WERI-Rb-1 (cell line): ENCODE data around the gene COL16A1.
A peak's percentile ranks its signal among the peaks of the same experiment; 100 is the strongest.

ENCODE experiments used
- DNase-seq: peaks from one replicate; pipeline ENCODE4 v3.0.0-alpha.2; 2020
- H3K27ac ChIP-seq: fragments of 250-450 bp; sonication (Bioruptor Pico); 2 replicates; pipeline ENCODE4 v1.5.1; 2020; ENCODE audit warnings: mild to moderate bottlenecking, moderate library complexity
- H3K27me3 ChIP-seq: fragments of 250-450 bp; sonication (Bioruptor Pico); 2 replicates; pipeline ENCODE4 v1.5.1; 2021; ENCODE audit warnings: mild to moderate bottlenecking, low read depth, moderate library complexity; ENCODE audit not compliant: insufficient read depth, severe bottlenecking
- H3K36me3 ChIP-seq: fragments of 250-450 bp; sonication (Bioruptor Pico); 2 replicates; pipeline ENCODE4 v1.5.1; 2020; ENCODE audit warnings: mild to moderate bottlenecking, moderate library complexity
- H3K4me3 ChIP-seq: 2 replicates; pipeline ENCODE4 v1.5.1; 2011; ENCODE audit warnings: low read depth, mild to moderate bottlenecking, control low read depth, low read length
- H3K9me3 ChIP-seq: fragments of 250-450 bp; sonication (Bioruptor Pico); 2 replicates; pipeline ENCODE4 v1.5.1; 2021; ENCODE audit warnings: mild to moderate bottlenecking, moderate library complexity; ENCODE audit not compliant: severe bottlenecking
- TF ChIP-seq, protein P1 (sequence below): IDR thresholded peaks from 2 replicates; pipeline ENCODE4 v1.5.1; 2011; ENCODE audit warnings: low read depth, mild to moderate bottlenecking, control low read depth, inconsistent platforms, low read length

COL16A1 gene

DNA sequence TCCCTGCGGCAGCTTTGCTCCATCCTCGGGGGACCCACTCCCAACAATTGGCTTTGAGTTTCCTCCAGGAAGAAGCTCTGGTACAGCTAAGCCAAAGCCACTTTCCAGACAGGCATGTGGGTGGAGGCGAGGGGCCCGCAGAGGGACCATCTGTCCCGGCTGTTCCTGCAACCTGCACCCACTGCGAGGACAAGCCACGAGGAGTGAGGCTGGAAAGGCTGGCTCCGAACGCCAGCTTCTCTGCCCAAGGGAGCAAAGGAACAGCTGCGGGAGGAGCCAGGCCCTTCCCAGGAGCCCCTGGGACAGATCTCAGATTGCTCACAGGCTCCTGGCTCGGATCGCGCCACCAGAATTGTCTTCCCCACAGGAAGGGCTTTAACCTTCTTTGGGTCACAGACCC is 30.8 kb downstream of the COL16A1 start:
- TF ChIP-seq, protein P1, sequence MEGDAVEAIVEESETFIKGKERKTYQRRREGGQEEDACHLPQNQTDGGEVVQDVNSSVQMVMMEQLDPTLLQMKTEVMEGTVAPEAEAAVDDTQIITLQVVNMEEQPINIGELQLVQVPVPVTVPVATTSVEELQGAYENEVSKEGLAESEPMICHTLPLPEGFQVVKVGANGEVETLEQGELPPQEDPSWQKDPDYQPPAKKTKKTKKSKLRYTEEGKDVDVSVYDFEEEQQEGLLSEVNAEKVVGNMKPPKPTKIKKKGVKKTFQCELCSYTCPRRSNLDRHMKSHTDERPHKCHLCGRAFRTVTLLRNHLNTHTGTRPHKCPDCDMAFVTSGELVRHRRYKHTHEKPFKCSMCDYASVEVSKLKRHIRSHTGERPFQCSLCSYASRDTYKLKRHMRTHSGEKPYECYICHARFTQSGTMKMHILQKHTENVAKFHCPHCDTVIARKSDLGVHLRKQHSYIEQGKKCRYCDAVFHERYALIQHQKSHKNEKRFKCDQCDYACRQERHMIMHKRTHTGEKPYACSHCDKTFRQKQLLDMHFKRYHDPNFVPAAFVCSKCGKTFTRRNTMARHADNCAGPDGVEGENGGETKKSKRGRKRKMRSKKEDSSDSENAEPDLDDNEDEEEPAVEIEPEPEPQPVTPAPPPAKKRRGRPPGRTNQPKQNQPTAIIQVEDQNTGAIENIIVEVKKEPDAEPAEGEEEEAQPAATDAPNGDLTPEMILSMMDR, result no peak
- Histone ChIP-seq H3K4me3 (no peak overlapping the region), H3K27ac (peak overlapping the region; percentile 91), H3K27me3 (no peaks in the 10 kb centered on the region), H3K9me3 (no peaks in the 10 kb centered on the region), H3K36me3 (no peaks in the 10 kb centered on the region; the same call in 1 of the 2 replicates)
- DNase-seq, result peak; percentile 97

DNA sequence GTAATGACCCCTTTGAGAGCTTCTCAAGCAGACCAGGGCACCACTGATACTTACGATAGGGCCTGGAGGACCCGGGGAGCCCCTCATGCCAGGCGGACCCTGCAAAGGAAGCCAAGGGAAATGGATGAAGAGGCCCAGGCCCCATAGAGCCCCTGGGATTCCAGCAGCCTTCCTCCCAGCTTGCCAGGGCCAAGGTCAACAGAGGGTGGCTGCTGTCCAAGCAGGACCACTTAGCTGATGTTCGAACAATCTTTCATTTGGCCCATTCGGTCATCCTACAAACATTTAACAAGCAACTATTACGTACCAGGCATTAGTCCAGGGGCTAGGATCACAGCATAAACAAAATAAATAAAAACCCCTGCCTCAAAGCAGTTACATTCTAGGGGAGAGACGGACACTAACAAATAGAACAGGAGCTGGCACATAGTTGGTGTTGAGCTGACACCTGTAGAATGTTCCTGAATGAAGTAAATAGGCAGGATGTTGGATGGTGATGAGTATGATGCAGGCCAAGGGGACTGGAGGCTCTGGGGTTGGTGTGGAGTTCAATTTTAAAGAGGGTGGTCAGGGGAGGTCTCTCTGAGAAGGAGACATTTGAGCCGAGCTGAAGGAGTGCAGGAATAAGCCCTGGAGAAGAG is 32.1 kb downstream of the COL16A1 start:
- Histone ChIP-seq H3K27me3 (no peaks in the 10 kb centered on the region), H3K27ac (peak overlapping the region; percentile 91), H3K4me3 (no peak overlapping the region), H3K9me3 (no peaks in the 10 kb centered on the region), H3K36me3 (no peaks in the 10 kb centered on the region; the same call in 1 of the 2 replicates)
- no peak for DNase-seq
- TF ChIP-seq, protein P1, result no peak

DNA sequence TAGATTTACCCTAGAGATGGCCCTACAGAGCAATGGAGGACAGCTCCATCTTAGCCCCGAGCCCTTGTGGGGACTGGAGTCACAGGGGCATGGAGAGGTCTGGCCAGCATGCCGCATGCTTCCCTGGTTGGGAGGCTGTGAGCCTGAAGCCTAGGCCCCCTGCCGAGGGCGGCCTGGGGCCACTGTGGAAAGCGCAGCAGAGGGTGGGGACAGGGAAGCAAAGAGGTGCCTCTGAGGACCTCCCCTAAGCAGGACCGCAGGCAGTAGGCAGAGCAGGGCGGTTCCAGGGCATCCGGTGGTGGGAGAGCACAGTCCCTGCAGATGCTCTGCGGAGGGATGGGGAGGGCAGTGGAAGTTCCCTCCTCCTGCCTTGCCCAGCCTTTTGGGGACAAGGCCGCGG is 32.7 kb downstream of the COL16A1 start:
- H3K27ac ChIP-seq, result peak overlapping the region; percentile 91
- no peak for DNase-seq
- TF ChIP-seq, protein P1, result no peak

DNA sequence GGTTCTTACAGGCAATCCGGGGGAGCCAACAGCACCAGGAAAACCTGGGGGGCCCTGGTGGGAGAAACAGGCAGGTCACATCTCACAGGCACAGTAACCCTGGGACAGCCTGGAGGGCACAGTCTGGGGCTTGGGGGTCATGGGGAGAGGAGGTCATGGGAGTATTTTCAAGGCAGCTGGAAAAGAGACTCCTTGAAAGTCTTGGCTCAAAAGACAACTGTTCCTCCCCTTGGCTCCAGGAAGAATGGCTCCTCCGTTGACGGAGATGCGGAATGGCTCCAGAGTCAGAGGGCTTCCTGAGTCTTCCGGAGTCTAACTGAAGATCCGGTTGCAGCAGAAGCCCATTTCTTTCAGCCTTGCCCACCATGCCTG is 33.2 kb downstream of the COL16A1 start:
- no peak for DNase-seq
- H3K36me3 ChIP-seq, result no peaks in the 10 kb centered on the region; the same call in 1 of the 2 replicates
- peak overlapping the region; percentile 91 for H3K27ac ChIP-seq
- peak overlapping the region; percentile 30 for H3K4me3 ChIP-seq
- TF ChIP-seq, protein P1, result no peak
- no peaks in the 10 kb centered on the region for H3K9me3 ChIP-seq
- H3K27me3 ChIP-seq, result no peaks in the 10 kb centered on the region

More for the DNA sequence above, 32.7 kb downstream of the COL16A1 start:
- no peaks in the 10 kb centered on the region for H3K27me3 ChIP-seq
- peak overlapping the region; percentile 30; the same call in 1 of the 2 replicates for H3K4me3 ChIP-seq
- no peaks in the 10 kb centered on the region for H3K9me3 ChIP-seq
- no peaks in the 10 kb centered on the region; the same call in 1 of the 2 replicates for H3K36me3 ChIP-seq

DNA sequence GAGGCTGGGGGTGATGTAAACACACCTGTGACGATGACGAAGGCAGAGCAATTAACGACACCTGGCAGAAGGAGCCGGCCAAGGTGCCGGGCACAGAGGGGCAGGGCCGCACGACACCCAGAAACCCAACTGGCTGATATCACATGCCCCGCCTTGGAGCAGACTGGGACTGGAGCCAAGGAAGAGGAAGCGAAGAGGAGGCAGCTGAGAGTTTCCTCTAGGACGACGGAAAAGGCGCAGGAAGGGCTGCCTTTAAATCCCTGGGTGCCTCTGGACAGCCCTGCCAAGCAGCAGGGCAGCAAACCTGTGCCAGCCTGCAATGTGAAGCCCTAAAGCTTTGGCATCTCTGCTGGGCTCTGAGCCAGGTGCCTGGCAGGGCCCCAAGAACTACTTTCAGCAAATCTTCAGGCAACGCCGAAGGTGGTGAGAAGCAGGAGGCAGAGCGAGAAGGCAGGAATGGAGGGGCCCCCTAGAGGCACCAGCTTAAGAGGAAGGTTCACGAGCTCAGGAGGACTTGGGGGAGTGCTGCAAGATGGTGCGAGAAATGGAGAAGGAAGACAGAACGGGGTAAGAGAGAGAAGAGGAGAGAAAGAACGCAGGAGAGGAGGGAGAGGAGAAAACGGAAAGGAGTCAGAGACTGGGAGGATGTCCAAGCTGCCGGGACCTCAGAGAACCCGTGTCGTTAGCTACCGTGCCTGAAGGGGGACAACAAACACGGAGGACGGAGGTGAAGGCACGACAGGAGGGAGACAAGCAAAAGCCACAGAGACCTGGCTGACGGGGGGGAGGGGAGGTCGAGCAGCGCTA is 33.8 kb downstream of the COL16A1 start:
- TF ChIP-seq, protein P1, result peak; percentile 12; the same call in 1 of the 2 replicates
- Histone ChIP-seq H3K36me3 (no peaks in the 10 kb centered on the region; the same call in 1 of the 2 replicates), H3K9me3 (no peaks in the 10 kb centered on the region), H3K27ac (peak overlapping the region; percentile 91), H3K27me3 (no peaks in the 10 kb centered on the region), H3K4me3 (peak overlapping the region; percentile 30)
- peak; percentile 58 for DNase-seq
